NT2/D1 (cell line): ENCODE data around the gene SARDH.
A peak's percentile ranks its signal among the peaks of the same experiment; 100 is the strongest.

Source experiments
- DNase-seq: peaks from one replicate; pipeline ENCODE4 v3.0.0-alpha.2; 2011; ENCODE audit warnings: low read depth, low spot score
- H3K27me3 ChIP-seq: 2 replicates; pipeline ENCODE4 v1.6.0; 2011; ENCODE audit warnings: mild to moderate bottlenecking; ENCODE audit not compliant: insufficient read length, insufficient read depth
- H3K36me3 ChIP-seq: 2 replicates; pipeline ENCODE4 v1.6.1; 2011; ENCODE audit warnings: mild to moderate bottlenecking, low read length, mixed read lengths; ENCODE audit not compliant: insufficient read depth, insufficient read length
- H3K4me1 ChIP-seq: 2 replicates; pipeline ENCODE4 v1.5.1; 2011; ENCODE audit not compliant: insufficient read depth, insufficient read length
- H3K4me3 ChIP-seq: 2 replicates; pipeline ENCODE4 v1.5.1; 2011; ENCODE audit warnings: low read depth; ENCODE audit not compliant: insufficient read length
- H3K9ac ChIP-seq: 2 replicates; pipeline ENCODE4 v1.6.0; 2011; ENCODE audit warnings: low read depth; ENCODE audit not compliant: insufficient read length
- H3K9me3 ChIP-seq: 2 replicates; pipeline ENCODE4 v1.5.1; 2011; ENCODE audit warnings: mild to moderate bottlenecking, low read length; ENCODE audit not compliant: insufficient read depth
- SUZ12 ChIP-seq: IDR thresholded peaks from 2 replicates; pipeline ENCODE4 v1.6.1; 2011; ENCODE audit not compliant: insufficient read length, insufficient read depth; ENCODE audit errors: extremely low read depth
- YY1 ChIP-seq: IDR thresholded peaks from 2 replicates; pipeline ENCODE4 v1.6.1; 2011; ENCODE audit not compliant: insufficient read length, insufficient read depth
- ZNF274 ChIP-seq: IDR thresholded peaks from 2 replicates; pipeline ENCODE4 v1.6.1; 2011; ENCODE audit warnings: mild to moderate bottlenecking, low read depth, low read length

The SARDH gene

GRCh38 chr9:133734590-133735414 is 3.4 kb downstream of the SARDH start:
- H3K27me3 ChIP-seq = no peaks in the 10 kb centered on the region
- peaks cover 24% of the 10 kb centered on the region for H3K4me1 ChIP-seq
- no peak overlapping the region for H3K4me3 ChIP-seq
- H3K9me3 ChIP-seq = no peaks in the 10 kb centered on the region
- H3K36me3 ChIP-seq = no peaks in the 10 kb centered on the region
- DNase-seq = peak; percentile 68
- TF ChIP-seq ZNF274 (no peak), SUZ12 (no peak), YY1 (no peak)
- peak overlapping the region; percentile 7 for H3K9ac ChIP-seq

GRCh38 chr9:133733796-133734533 is 4.2 kb downstream of the SARDH start:
- Histone ChIP-seq H3K9me3 (no peaks in the 10 kb centered on the region), H3K9ac (no peak overlapping the region), H3K36me3 (no peaks in the 10 kb centered on the region), H3K4me1 (peaks cover 24% of the 10 kb centered on the region), H3K4me3 (no peak overlapping the region), H3K27me3 (no peaks in the 10 kb centered on the region)
- TF ChIP-seq ZNF274 (no peak), SUZ12 (no peak), YY1 (no peak)
- no peak for DNase-seq

GRCh38 chr9:133733421-133733795 is 4.7 kb downstream of the SARDH start:
- Histone ChIP-seq H3K9me3 (no peaks in the 10 kb centered on the region), H3K27me3 (no peaks in the 10 kb centered on the region), H3K4me1 (peaks cover 19% of the 10 kb centered on the region), H3K36me3 (no peaks in the 10 kb centered on the region), H3K9ac (no peak overlapping the region), H3K4me3 (no peak overlapping the region)
- no peak for DNase-seq
- no peak for TF ChIP-seq ZNF274
- TF ChIP-seq YY1 = no peak
- no peak for TF ChIP-seq SUZ12

GRCh38 chr9:133732639-133733408 is 5.3 kb downstream of the SARDH start:
- H3K27me3 ChIP-seq = no peaks in the 10 kb centered on the region
- DNase-seq = no peak
- no peaks in the 10 kb centered on the region for H3K36me3 ChIP-seq
- TF ChIP-seq SUZ12 = no peak
- H3K9ac ChIP-seq = no peak overlapping the region
- H3K4me3 ChIP-seq = no peak overlapping the region
- H3K4me1 ChIP-seq = peaks cover 17% of the 10 kb centered on the region
- H3K9me3 ChIP-seq = no peaks in the 10 kb centered on the region

- Histone ChIP-seq H3K4me1 (peaks cover 11% of the 10 kb centered on the region), H3K9me3 (no peaks in the 10 kb centered on the region), H3K4me3 (no peak overlapping the region), H3K36me3 (no peaks in the 10 kb centered on the region), H3K27me3 (no peaks in the 10 kb centered on the region), H3K9ac (no peak overlapping the region)
- no peak for TF ChIP-seq YY1
- TF ChIP-seq SUZ12 = no peak
- no peak for TF ChIP-seq ZNF274
- DNase-seq = no peak
These were observed 6.1 kb downstream of the SARDH start for GRCh38 chr9:133731876-133732638.

- no peaks in the 10 kb centered on the region for H3K27me3 ChIP-seq
- DNase-seq = no peak
- H3K9me3 ChIP-seq = no peaks in the 10 kb centered on the region
These were observed 7.0 kb downstream of the SARDH start for GRCh38 chr9:133730994-133731715.

More at GRCh38 chr9:133730994-133731715, 7.0 kb downstream of the SARDH start:
- Histone ChIP-seq H3K4me1 (peaks cover 9% of the 10 kb centered on the region), H3K9ac (no peak overlapping the region), H3K36me3 (no peaks in the 10 kb centered on the region), H3K4me3 (no peak overlapping the region)
- TF ChIP-seq YY1 (no peak), ZNF274 (no peak), SUZ12 (no peak)
